Endothelial cell of umbilical vein (primary cell): Measurements from ENCODE around the gene HPGD.

Experiments used
- CTCF ChIP-seq, 2 donors: IDR thresholded peaks; 1 replicate in 1 of 2; 2 replicates in 1 of 2; pipeline ENCODE4 v1.5.1; 2011; ENCODE audit warnings: low read length in 2 of 2, mild to moderate bottlenecking in 2 of 2, moderate library complexity in 2 of 2, control low read depth in 1 of 2, inconsistent platforms in 1 of 2, low read depth in 1 of 2; ENCODE audit not compliant: insufficient read depth in 1 of 2; ENCODE audit errors: extremely low read depth in 1 of 2
- EZH2 ChIP-seq: IDR thresholded peaks from 2 replicates; pipeline ENCODE4 v1.6.1; 2012; ENCODE audit warnings: borderline replicate concordance, low read depth, mild to moderate bottlenecking, moderate library complexity, low read length, inconsistent platforms; ENCODE audit not compliant: severe bottlenecking
- FOS ChIP-seq: IDR thresholded peaks from 2 replicates; pipeline ENCODE4 v1.6.1; 2011; ENCODE audit warnings: mild to moderate bottlenecking, low read length, moderate library complexity, borderline replicate concordance; ENCODE audit not compliant: insufficient read depth
- JUN ChIP-seq: IDR thresholded peaks from 2 replicates; pipeline ENCODE4 v1.6.1; 2011; ENCODE audit warnings: borderline replicate concordance, low read depth; ENCODE audit not compliant: insufficient read length, insufficient read depth
- MYC ChIP-seq: IDR thresholded peaks from one replicate; pipeline ENCODE4 v1.6.1; 2011; ENCODE audit warnings: mild to moderate bottlenecking, low read depth, low read length
- POLR2A ChIP-seq: IDR thresholded peaks from 2 replicates; pipeline ENCODE4 v1.6.1; 2012; ENCODE audit warnings: low read depth, mild to moderate bottlenecking, control low read depth, low read length
- POLR2AphosphoS5 ChIP-seq: IDR thresholded peaks from 2 replicates; pipeline ENCODE4 v1.6.1; 2012; ENCODE audit warnings: low read depth, mild to moderate bottlenecking, control low read depth, low read length, moderate library complexity; ENCODE audit not compliant: insufficient read depth
- TF ChIP-seq, protein P1 (sequence below): IDR thresholded peaks from 2 replicates; pipeline ENCODE4 v1.6.1; 2011; ENCODE audit not compliant: insufficient read depth, insufficient read length

DNA sequence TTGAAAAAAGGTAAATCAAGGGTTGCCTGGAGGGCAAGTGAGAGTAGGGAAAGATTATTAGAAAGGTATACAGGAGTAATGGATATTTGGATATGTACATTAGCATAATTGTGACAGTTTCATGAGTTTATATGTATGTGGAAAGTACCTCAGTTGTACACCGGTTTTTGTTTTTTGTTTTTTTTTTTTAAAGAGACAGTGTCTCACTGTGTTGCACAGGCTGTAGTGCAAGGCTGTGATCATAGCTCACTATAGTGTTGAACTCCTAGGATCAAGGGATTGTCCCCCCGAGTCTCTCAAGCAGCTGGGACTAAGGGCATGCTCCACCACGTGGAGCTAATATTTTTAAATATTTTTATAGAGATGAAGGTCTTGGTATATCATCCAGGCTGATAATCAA, 15.3 kb upstream of the HPGD start:
- no peak for TF ChIP-seq MYC
- no peak for TF ChIP-seq POLR2AphosphoS5
- TF ChIP-seq POLR2A: no peak
- no peak for TF ChIP-seq CTCF (IDR thresholded peaks at IDR 0.05; ENCODE audit: extremely low read depth in 1 of 2, insufficient read depth in 1 of 2, low read depth in 1 of 2, low read length in 2 of 2)
- TF ChIP-seq, protein P1, sequence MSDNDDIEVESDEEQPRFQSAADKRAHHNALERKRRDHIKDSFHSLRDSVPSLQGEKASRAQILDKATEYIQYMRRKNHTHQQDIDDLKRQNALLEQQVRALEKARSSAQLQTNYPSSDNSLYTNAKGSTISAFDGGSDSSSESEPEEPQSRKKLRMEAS: no peak
- TF ChIP-seq EZH2: no peak
- no peak for TF ChIP-seq FOS
- TF ChIP-seq JUN: no peak
